Measurements from ENCODE around the gene PHF20.
"Not testable (repeated sequence)": the region's sequence is repeated elsewhere in the genome, so short reads cannot be mapped to it uniquely, and the experiment has no call there.

Gene PHF20

DNA sequence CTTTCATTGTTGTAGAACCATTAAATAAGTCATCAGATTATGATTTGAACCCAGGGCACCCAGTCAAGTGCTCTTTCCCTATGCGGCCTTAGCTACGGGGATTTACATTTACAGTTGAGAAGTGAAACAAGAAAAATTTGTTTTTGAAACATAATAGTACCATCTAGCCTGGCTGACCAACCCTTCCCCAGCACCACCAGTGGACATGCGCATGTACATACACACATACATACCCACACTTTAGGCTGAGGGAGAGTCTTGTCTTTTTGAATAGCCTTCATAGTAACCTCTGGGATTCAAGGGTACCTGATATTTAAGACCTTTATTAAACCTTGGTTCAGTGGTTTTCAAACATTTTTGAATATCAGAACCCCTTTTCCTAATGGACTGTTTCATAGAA is 148.7 kb downstream of the PHF20 start:
- DNase-seq (ENCODE audit: low spot score), result no peak

DNA sequence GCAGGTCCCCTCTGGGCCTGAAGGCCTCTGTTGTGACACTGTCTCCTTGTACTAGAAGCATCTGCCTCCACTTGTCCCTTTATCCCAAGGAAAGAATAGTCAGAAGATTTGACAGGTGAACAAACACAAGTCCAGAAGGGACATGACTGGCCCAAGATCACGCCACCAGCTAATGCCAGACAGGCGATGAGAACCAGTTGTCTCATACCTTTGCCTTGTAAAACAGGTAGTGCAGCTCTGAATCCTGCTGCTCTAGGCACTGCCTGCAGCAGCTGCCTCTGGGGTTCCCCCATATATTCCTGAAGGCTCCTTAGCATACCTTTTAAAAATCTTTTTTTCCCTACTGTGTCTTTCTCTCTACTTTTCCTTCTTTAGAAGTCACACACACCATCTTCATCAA is 157.5 kb downstream of the PHF20 start:
- no peak for DNase-seq (ENCODE audit: low spot score)

DNA sequence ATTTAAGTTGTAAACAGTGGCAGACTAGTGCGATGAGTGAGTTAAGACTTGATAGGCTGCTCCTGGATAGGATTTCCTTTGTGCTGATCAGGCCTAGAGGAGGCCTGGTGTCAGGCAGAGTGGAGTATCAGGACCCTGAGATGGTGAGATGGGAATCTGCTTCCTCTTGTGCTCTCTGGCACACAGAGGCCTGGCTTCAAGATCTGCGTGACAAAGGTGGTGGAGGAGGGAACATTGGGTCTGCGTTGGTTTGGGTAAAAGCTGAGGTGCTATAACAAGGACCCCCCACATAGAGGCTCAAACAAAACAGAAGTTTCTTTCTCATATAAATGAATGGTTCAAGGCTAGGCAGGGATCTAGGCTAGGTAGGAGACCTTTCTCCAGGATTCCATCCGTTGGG is 162.2 kb downstream of the PHF20 start:
- no peak for DNase-seq (ENCODE audit: low spot score)

DNA sequence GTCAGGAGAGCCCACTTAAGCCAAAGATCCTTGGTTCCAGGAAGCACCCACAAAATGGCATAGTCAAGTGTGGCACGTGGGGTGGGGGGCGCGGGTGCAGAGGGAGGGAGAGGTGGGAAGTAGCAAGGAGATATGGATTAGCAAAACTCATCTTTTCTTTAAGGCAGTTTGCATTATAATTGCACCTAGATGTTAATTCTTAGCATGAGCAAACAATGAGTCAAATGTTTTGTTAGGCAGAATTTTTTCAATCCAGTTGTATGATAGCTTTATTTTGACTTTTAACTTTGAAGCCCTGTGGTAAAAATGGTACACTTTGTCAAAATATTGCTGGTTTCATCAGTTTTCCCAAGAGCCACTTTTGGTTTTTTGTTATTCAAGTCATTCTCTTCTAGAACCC is 167.4 kb downstream of the PHF20 start:
- DNase-seq (ENCODE audit: low spot score), result no peak

DNA sequence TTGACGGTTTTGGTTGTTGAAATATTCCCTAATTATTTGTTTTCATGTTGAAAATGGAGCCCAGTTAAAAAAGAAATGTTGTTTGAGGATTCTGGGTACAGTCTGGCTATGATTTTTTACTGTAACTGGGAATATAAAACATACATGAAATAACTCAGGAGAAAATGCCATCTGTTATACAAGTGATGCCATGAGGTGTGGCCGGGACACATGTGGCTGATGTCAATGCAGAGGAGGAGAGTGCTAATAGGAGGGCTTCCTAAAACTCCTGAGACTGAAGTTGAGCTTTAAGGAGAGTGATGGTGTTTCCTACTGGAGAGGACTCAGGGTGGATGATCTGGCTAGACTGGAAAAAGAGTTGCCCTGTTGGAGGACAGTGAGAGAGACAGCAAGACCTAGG is 169.8 kb downstream of the PHF20 start:
- DNase-seq (ENCODE audit: low spot score), result no peak

DNA sequence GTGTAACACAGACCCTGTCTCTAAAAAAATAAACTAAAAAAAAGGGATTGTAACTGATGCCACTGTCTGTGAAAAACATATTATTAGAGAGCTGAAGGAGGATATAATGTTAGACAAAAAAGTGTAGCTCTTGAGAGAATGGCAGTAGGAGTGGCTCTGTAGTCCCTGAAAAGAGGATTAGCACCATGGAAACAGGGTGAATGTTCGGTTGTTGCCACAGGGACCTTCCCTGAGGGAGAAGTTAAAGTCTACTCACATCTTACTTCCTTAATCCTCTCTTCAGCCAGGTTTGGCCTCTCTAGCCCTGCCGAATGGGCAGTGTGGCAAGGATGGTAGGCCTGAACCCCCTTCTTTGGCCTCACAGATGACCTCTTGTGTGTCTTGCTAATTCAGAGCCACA is 170.4 kb downstream of the PHF20 start:
- DNase-seq (ENCODE audit: low spot score), result no peak

DNA sequence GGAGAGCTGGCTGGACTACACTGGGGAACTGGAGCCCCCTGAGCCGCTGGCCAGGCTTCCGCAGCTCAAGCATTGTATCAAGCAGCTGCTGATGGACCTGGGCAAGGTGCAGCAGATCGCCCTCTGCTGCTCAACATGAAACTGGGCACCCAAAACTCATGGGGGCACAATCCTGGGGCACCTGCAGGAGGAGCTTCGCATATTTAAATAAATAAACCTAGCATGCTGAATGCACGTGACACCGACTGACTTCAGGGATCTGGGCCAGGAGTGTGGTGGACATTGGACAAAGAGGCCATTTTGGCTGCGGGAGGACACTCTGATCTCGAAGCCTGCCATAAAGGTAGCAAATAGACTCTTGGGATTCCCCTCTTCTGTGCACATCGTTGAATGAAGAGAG is 175.7 kb downstream of the PHF20 start:
- peak; percentile 51 for DNase-seq (ENCODE audit: low spot score)

DNA sequence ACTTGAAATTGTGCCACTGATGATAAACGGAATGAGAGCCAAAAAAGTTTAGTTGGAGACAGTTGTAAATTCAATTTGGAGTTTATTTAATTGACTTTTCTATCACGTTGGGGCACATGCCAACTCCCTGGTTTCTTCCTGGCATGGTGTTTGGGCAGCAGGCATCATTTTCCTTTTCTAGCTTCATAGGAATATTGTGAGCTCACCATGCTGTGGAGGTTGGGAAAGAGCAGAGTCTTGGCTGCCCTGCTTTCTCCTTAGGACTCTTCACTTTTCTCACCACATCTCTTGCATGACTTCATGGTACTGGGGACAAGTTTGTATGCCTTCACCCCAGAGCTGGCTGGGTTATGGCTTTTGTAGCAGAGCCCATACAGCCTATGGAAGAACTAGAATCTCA is 176.1 kb downstream of the PHF20 start:
- DNase-seq (ENCODE audit: low spot score), result no peak

DNA sequence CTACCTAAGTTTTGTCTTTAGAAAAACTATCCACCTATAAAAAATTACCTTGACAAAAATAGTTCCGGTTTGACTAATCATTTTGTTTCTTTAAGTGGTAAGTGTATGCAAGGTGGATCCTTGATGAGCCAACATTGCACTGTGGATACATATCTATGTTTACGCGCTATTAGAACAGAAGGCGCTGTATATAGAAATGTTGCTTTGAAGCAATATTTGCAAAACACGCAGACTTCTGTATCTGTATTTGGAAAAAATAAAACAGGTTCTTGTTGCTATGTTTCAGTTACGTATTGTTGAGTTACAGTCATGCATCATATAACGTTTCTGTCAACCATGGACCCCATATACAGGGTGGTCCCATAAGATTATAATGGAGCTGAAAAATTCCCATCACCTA is 178.3 kb downstream of the PHF20 start:
- no peak for DNase-seq (ENCODE audit: low spot score)

DNA sequence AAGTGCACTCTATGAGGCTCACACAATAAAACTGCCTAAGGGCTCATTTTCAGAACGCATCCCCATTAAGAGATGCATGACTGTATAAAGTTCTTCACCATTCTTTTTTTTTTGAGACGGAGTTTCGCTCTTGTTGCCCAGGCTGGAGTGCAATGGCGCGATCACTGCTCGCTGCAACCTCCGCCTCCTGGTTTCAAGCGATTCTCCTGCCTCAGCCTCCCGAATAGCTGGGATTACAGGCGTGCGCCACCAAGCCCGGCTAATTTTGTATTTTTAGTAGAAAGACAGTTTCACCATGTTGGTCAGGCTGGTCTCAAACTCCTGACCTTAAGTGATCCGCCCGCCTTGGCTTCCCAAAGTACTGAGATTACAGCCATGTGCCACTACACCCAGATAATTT is 180.3 kb downstream of the PHF20 start:
- DNase-seq (ENCODE audit: low spot score), result not testable (repeated sequence)

DNA sequence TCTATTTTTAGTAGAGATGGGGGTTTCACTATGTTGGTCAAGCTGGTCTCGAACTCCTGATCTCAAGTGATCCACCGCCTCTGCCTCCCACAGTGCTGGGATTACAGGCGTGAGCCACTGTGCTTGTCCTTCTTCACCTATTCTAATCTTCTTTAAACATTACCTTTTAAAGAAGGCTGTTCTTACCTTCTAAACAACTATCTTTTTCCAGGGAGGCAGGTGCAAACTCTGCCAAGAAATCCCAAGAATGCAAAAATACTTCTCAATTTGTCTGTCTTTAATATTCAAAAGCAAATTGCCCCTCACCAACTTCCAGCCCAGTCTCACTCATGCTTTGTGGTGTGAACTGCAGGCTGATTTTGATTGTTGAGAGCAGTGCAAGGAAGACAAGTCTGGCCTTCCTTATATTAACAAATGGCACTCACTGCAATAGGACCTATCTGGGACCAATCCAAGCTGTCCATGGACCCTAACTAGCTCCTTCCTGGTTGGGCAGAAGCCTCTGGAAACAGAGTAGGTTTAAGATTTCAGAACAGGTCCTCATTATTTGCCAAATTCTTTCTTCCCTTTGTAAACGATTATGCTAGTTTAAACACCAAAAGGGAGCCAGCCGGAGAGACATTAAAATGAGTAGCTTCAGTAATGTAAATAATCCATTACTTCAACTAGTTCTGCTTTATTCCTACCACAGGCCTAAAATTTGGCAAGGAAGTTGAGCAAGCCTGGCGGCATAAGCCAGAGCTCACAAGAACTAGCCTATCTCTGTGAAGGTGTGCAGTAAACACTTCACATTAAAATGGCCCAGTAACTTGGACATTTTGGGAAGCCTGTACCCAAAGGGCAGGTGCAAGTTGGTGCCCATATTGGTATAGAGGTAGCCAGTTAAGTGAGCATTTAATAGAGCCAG is 180.9 kb downstream of the PHF20 start:
- DNase-seq (ENCODE audit: low spot score), result no peak

DNA sequence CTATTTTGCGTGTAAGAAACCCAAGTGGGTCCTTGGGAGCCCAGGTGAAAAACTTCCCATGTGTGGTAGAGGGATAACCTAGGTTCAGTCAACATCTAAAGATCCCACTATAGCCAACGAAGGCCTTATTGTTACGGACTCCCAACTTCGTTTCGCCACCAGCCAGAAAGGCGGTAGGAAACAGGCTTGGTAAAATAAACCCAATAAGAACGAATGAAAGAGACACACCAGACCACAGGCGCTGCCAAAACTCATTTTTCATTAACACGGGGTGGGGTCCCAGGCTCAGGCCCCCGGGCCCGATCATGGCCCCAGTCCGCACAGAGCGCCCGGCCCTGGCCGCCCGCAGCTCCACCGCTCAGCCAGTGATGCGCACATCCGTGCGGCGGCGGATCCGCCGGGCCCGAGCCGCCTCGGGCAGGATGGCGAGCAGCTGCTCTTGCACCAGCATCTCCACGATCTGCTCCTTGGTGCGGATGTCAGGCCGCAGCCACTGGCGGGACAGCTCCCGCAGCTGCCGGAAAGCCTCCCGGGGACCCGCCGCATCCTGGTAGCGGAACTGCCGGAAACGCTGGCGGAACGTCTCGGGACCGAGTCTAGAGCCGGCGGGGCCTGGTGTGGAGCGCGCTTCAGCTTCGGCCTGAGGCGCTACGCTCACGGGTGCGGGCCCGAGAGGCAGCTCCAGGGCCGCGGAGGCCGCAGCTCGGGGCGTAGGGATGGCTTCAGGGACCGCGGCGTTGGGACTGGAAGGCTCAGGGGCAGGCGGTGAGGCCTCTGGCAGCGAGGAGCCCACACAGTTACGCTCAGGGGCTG is 181.8 kb downstream of the PHF20 start:
- peak; percentile 55 for DNase-seq (ENCODE audit: low spot score)

DNA sequence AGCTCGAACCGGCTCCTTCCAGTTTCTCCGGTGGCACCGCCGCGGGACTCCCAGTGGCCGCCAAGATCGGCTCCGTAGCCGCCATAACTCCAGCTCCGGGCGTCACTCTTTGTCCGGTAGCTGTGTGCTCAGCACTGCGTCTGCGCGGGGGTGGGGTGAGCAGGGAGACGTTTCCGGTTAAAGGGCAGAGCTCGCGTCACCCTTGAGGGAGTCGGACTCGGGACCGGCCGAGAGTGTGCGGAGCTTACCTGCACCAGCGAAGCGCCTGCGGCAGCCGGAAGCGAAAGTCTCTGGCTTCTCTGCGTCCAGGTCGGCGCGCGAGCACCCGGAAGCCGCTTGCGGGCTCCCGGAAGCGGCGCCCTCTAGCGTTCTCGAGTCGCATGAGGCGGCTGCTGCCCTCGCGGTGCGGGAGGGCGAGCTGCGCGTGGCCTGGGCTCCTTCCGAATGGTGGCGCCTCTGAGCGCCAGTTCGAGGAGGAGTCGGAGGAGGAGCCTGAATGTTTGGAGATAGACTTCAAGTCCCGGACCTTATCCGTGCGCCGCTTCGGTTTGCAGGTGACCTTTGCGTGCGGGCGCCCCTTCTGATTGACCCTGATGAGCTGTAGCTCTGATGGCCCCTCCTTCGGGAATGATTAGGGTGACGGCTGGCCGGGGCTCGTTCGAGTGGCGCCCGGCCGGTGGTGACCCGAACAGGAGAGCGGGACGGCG is 182.5 kb downstream of the PHF20 start, which contains the start of gene SCAND1:
Gene SCAND1, minus strand, starts transcription at position 303 of the 707 bp plus-strand sequence. Its CDS starts 218 bp downstream, at position 85.
- peak; percentile 99 for DNase-seq (ENCODE audit: low spot score)

DNA sequence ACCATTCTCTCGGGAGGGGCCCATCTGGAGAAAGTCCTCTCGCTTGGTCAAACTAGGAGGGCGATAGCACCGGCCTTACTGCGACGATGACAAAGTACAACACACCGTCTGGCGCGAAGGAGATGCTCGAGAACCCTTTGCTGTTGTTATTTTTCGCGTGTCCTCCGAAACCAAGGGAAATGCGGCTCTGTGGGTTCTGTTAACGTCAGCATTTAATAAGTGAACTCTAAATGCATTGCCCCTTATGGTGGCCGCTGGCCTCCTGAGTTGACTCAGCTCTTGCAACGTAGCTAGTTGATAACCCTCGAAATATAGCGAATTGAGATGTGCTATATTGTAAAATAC is 183.1 kb downstream of the PHF20 start:
- no peak for DNase-seq (ENCODE audit: low spot score)

DNA sequence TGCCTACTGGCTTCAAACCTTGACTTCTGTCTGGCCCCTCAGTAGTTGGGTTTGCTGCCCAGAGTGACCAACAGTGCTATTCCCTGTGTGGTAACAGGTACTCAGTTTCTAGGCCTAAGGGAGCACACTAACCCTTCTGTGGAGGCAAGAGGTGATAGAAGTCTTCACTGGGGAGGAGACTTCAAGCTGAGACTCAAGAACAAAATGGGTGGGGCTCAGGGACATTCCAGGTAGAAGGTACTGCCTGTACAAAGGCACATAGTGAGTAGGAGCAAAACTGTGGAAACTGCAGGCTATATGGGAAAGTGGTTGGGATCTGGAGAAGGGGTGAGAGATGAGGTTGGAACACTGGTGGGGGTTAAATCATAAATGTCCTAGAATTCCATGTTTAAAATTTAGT is 184.8 kb downstream of the PHF20 start:
- no peak for DNase-seq (ENCODE audit: low spot score)

DNA sequence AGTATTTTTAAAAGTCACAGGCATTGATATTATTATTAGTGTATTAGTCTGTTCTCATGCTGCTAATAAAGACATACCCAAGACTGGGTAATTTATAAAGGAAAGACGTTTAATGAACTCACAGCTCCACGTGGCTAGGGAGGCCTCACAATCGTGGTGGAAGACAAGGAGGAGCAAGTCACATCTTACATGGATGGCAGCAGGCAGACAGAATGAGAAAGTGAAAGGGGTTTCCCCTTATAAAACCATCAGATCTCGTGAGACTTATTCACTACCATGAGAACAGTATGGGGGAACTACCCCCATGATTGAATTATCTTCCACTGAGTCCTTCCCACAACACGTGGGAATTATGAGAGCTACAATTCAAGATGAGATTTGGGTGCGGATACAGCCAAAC is 187.5 kb downstream of the PHF20 start:
- not testable (repeated sequence) for DNase-seq (ENCODE audit: low spot score)

DNA sequence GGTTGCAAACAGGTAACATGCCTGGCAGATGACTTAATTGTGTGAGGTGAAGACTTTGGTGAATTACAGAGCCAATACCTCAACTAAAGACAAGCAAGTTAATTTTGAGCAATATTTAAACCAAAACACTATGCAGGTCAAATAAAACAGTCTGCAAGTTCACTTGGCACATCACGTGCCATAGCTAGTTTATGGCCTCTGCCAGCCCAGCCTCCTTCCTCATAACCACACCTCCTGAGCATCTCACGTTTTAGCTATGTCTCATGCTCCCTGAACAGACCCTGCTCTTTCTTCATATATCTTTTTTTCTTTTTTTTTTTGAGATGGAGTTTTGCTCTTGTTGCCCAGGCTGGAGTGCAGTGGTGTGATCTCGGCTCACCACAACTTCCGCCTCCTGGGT is 192.1 kb downstream of the PHF20 start:
- no peak for DNase-seq (ENCODE audit: low spot score)

DNA sequence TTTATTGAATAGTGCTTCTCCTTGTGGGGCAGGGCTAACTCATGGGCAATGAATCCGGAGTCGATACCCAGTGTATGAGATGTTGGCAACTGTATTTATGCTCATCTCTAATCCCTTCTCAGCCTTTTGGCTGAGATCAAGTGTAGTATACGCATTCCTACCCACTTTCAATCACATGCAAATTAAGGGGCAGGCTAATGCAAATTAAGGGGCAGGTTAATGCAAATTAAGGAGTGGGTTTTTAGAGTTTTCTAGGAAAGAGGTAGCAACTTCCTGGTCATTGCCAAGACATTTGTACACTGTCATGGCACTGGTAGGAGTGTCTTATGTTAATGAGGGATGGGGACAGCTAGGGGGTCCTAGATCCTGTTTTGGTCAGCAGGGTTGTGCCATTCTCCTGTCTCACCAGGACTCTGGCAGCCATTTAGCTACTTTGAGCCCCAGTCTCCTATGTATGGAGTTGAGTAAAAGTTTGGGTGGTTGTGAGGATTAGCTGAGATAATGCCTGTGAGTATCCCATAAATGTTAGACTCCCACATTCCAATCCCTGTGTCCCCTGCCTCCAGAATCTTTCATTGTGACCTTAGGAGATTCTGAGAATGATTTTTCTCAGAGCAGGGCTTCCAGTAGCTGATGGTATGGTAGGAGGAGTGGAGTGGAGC is 196.3 kb downstream of the PHF20 start, which contains the start of gene CNBD2:
Gene CNBD2, plus strand, starts transcription at position 612 of the 662 bp plus-strand sequence. CDS start 173 bp downstream, outside the sequence.
- no peak for DNase-seq (ENCODE audit: low spot score)

DNA sequence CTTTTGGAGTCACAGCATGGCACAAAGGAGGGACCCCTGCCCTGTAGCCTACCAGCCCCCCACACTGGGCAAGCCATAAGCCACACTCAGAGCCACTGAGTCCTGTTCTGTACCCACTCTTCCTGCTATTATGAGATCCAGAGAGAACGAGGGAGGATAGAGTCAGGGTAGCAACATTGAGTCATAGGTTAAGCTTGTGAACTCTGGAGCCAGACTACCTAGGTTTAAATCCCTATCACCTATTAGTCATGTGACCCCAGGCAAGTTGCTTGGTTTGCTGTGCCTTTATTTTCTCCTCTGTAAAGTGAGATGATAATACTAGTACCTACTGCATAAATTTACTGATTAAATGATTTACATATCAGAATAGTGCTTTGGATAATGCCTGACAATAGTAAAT is 197.1 kb downstream of the PHF20 start:
- DNase-seq (ENCODE audit: low spot score), result no peak

DNA sequence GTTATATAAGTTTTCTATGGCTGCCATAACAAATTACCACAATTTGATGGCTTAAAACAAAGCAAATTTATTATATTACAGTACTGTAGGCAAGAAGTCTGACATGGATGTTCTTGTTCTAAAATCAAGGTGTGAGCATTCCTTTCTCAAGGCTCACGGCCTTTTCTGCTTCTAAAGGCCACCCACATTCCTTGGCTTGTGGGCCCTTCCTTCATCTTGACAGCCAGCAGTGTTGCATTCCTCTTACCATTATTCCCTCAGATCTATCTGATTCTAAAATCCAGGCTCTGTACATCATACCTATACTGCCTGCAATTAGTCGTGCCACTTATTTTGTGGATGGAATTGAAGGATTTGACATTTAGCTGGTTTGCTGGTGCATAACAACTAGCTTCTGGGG is 200.2 kb downstream of the PHF20 start:
- DNase-seq (ENCODE audit: low spot score), result no peak

DNA sequence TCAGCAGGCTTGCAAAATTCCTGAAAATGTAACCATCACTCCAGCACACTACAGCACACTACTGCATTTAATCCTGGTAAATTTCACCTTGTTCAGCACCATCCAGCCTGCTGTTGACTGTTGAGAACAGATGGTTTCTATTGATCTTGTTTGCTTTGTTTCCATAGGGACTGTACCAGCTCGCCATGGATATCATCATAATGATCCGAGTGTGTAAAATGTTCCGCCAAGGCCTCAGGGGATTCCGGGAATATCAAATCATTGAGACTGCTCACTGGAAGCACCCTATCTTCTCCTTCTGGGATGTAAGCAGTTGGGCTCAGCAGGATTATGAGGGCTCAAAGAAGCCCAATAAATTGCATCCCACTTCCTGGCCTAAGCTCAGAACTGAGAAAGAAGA is 200.6 kb downstream of the PHF20 start:
- no peak for DNase-seq (ENCODE audit: low spot score)

Data from SK-N-DZ (cell line).